DMS153 treated with DMSO at 0.1 percent for 48 hours (cell line): ENCODE measurements around the gene MAPK12.
A peak's percentile ranks its signal among the peaks of the same experiment; 100 is the strongest.

Experiments
- DNase-seq: peaks from one replicate; lab custom pipeline; 2025; ENCODE audit not compliant: unreplicated experiment; lab: John Stamatoyannopoulos, UW

The MAPK12 gene

GRCh38 chr22:50253046-50253915 is 8.2 kb downstream of the MAPK12 start:
- DNase-seq, result no peak

GRCh38 chr22:50252082-50253045 is 9.1 kb downstream of the MAPK12 start:
- DNase-seq, result peak; percentile 22

- no peak for DNase-seq
Measured at GRCh38 chr22:50251477-50252081, 9.9 kb downstream of the MAPK12 start.

- peak; percentile 58 for DNase-seq
Measured at GRCh38 chr22:50250555-50251476, 10.7 kb downstream of the MAPK12 start, which contains the start of gene HDAC10. Gene HDAC10, minus strand, starts transcription at chr22:50251265. Its CDS starts 233 bp downstream, at chr22:50251032.

- no peak for DNase-seq
Measured at GRCh38 chr22:50250249-50250554, 11.3 kb downstream of the MAPK12 start.

GRCh38 chr22:50249341-50250248 is 11.9 kb downstream of the MAPK12 start:
- DNase-seq, result no peak

GRCh38 chr22:50248196-50249081 is 13.0 kb downstream of the MAPK12 start:
- DNase-seq, result no peak

- peak; percentile 78 for DNase-seq
Measured at GRCh38 chr22:50247748-50248147, 13.7 kb downstream of the MAPK12 start.

- no peak for DNase-seq
Measured at GRCh38 chr22:50246242-50247175, 15.0 kb downstream of the MAPK12 start.

- DNase-seq, result no peak
Measured at GRCh38 chr22:50245214-50246072, 16.0 kb downstream of the MAPK12 start.

GRCh38 chr22:50244420-50245213 is 16.9 kb downstream of the MAPK12 start, which contains the start of gene TUBGCP6:
Gene TUBGCP6, minus strand, starts transcription at chr22:50245023. Its CDS starts 564 bp downstream, at chr22:50244459.
- DNase-seq, result peak; percentile 78

GRCh38 chr22:50243685-50244419 is 17.6 kb downstream of the MAPK12 start:
- DNase-seq, result no peak

- no peak for DNase-seq
Measured at GRCh38 chr22:50242406-50242949, 19.0 kb downstream of the MAPK12 start.

GRCh38 chr22:50238755-50239154 is 22.7 kb downstream of the MAPK12 start:
- DNase-seq, result no peak
